ENCODE measurements around the gene PAMR1. TPM values are rescaled to one million over a fixed set of nuclear protein-coding genes. Genes with fewer than 3 reads are reported as not detected.

The PAMR1 gene
- total and polyA plus RNA-seq, 2 of the 8 experiments (the other 6 are each of a cell fraction or from before 2014, with no cell fraction given) = 3.0 to 6.9 TPM

DNA sequence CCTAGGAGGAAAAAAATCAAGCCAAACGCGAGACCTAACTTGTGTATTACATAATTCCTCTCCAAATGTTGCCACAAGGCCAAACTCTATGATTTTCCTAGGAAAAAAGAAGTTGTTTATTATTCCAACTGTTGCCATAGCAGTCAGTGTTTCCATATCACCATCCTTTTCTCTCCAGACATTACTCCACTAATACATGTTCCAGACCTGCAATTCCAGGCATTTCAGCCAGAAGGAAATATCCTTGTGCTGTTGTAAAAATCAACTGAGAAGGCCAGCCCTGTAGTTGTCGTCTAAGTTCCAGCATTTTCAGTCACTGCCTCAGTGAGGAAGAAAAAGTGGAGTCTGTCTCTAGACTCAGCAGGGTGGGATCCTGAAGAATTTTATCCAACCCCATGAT, 33.1 kb upstream of the PAMR1 start:
- Histone ChIP-seq H4K8ac (ENCODE audit: extremely low read depth, insufficient read depth, low read length) (no peak overlapping the region), H3K18ac (ENCODE audit: extremely low read depth, low read length) (no peak overlapping the region), H2BK5ac (ENCODE audit: low read depth, low read length) (no peak overlapping the region), H4K91ac (replicated peaks; ENCODE audit: insufficient read length, low read length) (no peak overlapping the region), H2BK120ac (replicated peaks; ENCODE audit: low read depth, low read length) (no peak overlapping the region), H3K27ac (ENCODE audit: low read depth, low read length) (no peak overlapping the region), H2BK12ac (ENCODE audit: low read depth, low read length) (no peak overlapping the region), H3K4ac (replicated peaks; ENCODE audit: insufficient read length, low read depth, low read length) (no peak overlapping the region), H3K4me3 (ENCODE audit: extremely low read depth in 1 of 4, insufficient read depth in 2 of 4, low read depth in 3 of 4, low read length in 4 of 4) (no peak overlapping the region), H3K56ac (replicated peaks; ENCODE audit: insufficient read length, low read depth, low read length) (no peak overlapping the region), H2AFZ (ENCODE audit: low read length) (no peak overlapping the region), H3K36me3 (ENCODE audit: control insufficient read depth in 2 of 4, insufficient read depth in 4 of 4, low read length in 3 of 4) (no peaks in the 10 kb centered on the region), H3K9me3 (ENCODE audit: insufficient read depth in 2 of 2, low read depth in 1 of 2, low read length in 1 of 2) (no peaks in the 10 kb centered on the region), H3K9ac (replicated peaks in 1 of 4; ENCODE audit: extremely low read depth in 1 of 4, low read depth in 3 of 4, low read length in 3 of 4) (no peak overlapping the region), H3K79me1 (ENCODE audit: low read depth, low read length) (no peaks in the 10 kb centered on the region), H3K4me1 (replicated peaks in 1 of 4; ENCODE audit: control insufficient read depth in 3 of 4, insufficient read depth in 4 of 4, low read length in 3 of 4) (no peaks in the 10 kb centered on the region), H3K14ac (ENCODE audit: insufficient read length) (no peak overlapping the region), H4K20me1 (replicated peaks in 1 of 2; ENCODE audit: control insufficient read depth in 1 of 2, insufficient read depth in 2 of 2, low read length in 2 of 2) (no peaks in the 10 kb centered on the region), H3K23me2 (ENCODE audit: low read depth, low read length) (no peaks in the 10 kb centered on the region), H2BK20ac (ENCODE audit: low read length) (no peak overlapping the region), H3K23ac (ENCODE audit: insufficient read length) (no peak overlapping the region), H3K27me3 (replicated peaks in 1 of 4; ENCODE audit: control insufficient read depth in 3 of 4, extremely low read depth in 1 of 4, insufficient read depth in 3 of 4, low read length in 3 of 4) (no peaks in the 10 kb centered on the region), H2AK5ac (ENCODE audit: low read depth, low read length) (no peak overlapping the region), H2BK15ac (ENCODE audit: low read length) (no peak overlapping the region; the same call in 1 of the 2 replicates), H3K79me2 (ENCODE audit: control insufficient read depth in 1 of 2, insufficient read depth in 2 of 2, low read length in 2 of 2) (no peaks in the 10 kb centered on the region), H3K4me2 (ENCODE audit: insufficient read depth in 1 of 2, low read depth in 2 of 2, low read length in 2 of 2) (no peak overlapping the region), H4K5ac (ENCODE audit: insufficient read length, low read depth, low read length) (no peak overlapping the region)
- FAIRE-seq = no peak
- POLR2A ChIA-PET (ENCODE audit: partially characterized antibody) = no interaction called here
- TF ChIP-seq TEAD4 (IDR thresholded peaks at IDR 0.05; ENCODE audit: low read depth, low read length) (no peak), CHD2 (IDR thresholded peaks at IDR 0.05; ENCODE audit: low read length) (no peak), POLR2AphosphoS5 (IDR thresholded peaks at IDR 0.05; ENCODE audit: low read depth, low read length) (no peak), TCF12 (IDR thresholded peaks at IDR 0.05; ENCODE audit: low read depth, low read length) (no peak), SIN3A (conservative IDR thresholded peaks at IDR 0.05 in 1 of 2, IDR thresholded peaks at IDR 0.05 in 1 of 2; ENCODE audit: low read depth in 1 of 2, low read length in 2 of 2) (no peak), RXRA (IDR thresholded peaks at IDR 0.05; ENCODE audit: insufficient read depth, low read depth, low read length) (no peak), RAD21 (IDR thresholded peaks at IDR 0.05 in 1 of 2, conservative IDR thresholded peaks at IDR 0.05 in 1 of 2; ENCODE audit: low read depth in 2 of 2, low read length in 2 of 2) (no peak)
- CTCF ChIA-PET (ENCODE audit: partially characterized antibody) = interaction anchor here (1.6 kb wide), 1 partner anchor 16 kb away, joined by 4 read pairs; no protein-coding TSS in a partner anchor
- WGBS, 2 experiments (ENCODE audit: extremely low coverage in 1 of 2, insufficient coverage in 1 of 2, insufficient read length in 1 of 2, insufficient replicate concordance in 2 of 2, low coverage in 1 of 2, low lambda C conversion rate in 2 of 2, missing lambda C conversion rate in 1 of 2) = 90% methylated on average over 3 of the region's 3 CpGs; no CpG with 5 or more reads in 1 of the 2 experiments
- DNase-seq (ENCODE audit: low read depth in 1 of 2, low spot score in 2 of 2) = no peak

Data from H1 (cell line).